HG03025 (cell line): ENCODE results near the gene CLCN7.
"Not testable (repeated sequence)": the region's sequence is repeated elsewhere in the genome, so short reads cannot be mapped to it uniquely, and the experiment has no call there.

ENCODE experiments used
- ATAC-seq: cut with Tn5 transposase; IDR thresholded peaks from one replicate; pipeline ENCODE4 v1.9.1; 2021; ENCODE audit warnings: mild to moderate bottlenecking, moderate library complexity; ENCODE audit not compliant: unreplicated experiment, low FRiP score

CLCN7 gene

GRCh38 chr16:1448536-1449116, 26.2 kb downstream of the CLCN7 start:
- no peak for ATAC-seq

GRCh38 chr16:1447965-1448364, 26.9 kb downstream of the CLCN7 start:
- ATAC-seq = no peak

- no peak for ATAC-seq
Measured at GRCh38 chr16:1446296-1447080, 28.3 kb downstream of the CLCN7 start.

- no peak for ATAC-seq
Measured at GRCh38 chr16:1445518-1446203, 29.2 kb downstream of the CLCN7 start.

GRCh38 chr16:1444730-1445517, 29.9 kb downstream of the CLCN7 start:
- ATAC-seq = no peak

- ATAC-seq = no peak
Measured at GRCh38 chr16:1443980-1444729, 30.7 kb downstream of the CLCN7 start, which contains the start of gene CCDC154. Gene CCDC154 (minus strand): TSS chr16:1444556. CDS start chr16:1444322, 234 bp downstream.

GRCh38 chr16:1443403-1443973, 31.3 kb downstream of the CLCN7 start:
- no peak for ATAC-seq

GRCh38 chr16:1442697-1443096, 32.1 kb downstream of the CLCN7 start:
- no peak for ATAC-seq

- no peak for ATAC-seq
Measured at GRCh38 chr16:1441391-1441829, 33.4 kb downstream of the CLCN7 start.

GRCh38 chr16:1439699-1440074, 35.1 kb downstream of the CLCN7 start:
- ATAC-seq = not testable (repeated sequence)

- no peak for ATAC-seq
Measured at GRCh38 chr16:1439058-1439698, 35.6 kb downstream of the CLCN7 start.

- ATAC-seq = no peak
Measured at GRCh38 chr16:1438229-1439057, 36.4 kb downstream of the CLCN7 start.

GRCh38 chr16:1437606-1438005, 37.2 kb downstream of the CLCN7 start:
- ATAC-seq = no peak

GRCh38 chr16:1436731-1437355, 38.0 kb downstream of the CLCN7 start:
- no peak for ATAC-seq

- no peak for ATAC-seq
Measured at GRCh38 chr16:1435921-1436697, 38.7 kb downstream of the CLCN7 start.

- no peak for ATAC-seq
Measured at GRCh38 chr16:1434644-1435592, 39.9 kb downstream of the CLCN7 start.
